ENCODE results near the gene ACACA.

GRCh38 chr17:37389160-37389559, 17.5 kb downstream of the ACACA start:
- TF ChIP-seq CTCF (conservative IDR thresholded peaks at IDR 0.05 in 1 of 2, IDR thresholded peaks at IDR 0.05 in 1 of 2; ENCODE audit: extremely low read depth in 1 of 2, insufficient read depth in 1 of 2, low read depth in 1 of 2, low read length in 2 of 2) (no peak), EZH2 (IDR thresholded peaks at IDR 0.05; ENCODE audit: borderline replicate concordance, low read length) (no peak)
